Heart left ventricle (tissue), 16 donors: ENCODE data around the gene FLNB. TPM values are rescaled to one million over a fixed set of nuclear protein-coding genes. Genes with fewer than 3 reads are reported as not detected.
A peak's percentile ranks its signal among the peaks of the same experiment; 100 is the strongest.
"Not testable (repeated sequence)": the region's sequence is repeated elsewhere in the genome, so short reads cannot be mapped to it uniquely, and the experiment has no call there.

Experiments used
- ATAC-seq, 4 donors: fragments of 200-7000 bp; cut with Tn5 transposase; one replicate each; pipeline ENCODE4 v1.9.1; 2020 to 2022; ENCODE audit warnings: moderate library complexity in 4 of 4, mild to moderate bottlenecking in 3 of 4, moderate number of reproducible peaks in 1 of 4
- DNase-seq, 5 donors: peaks; one replicate each; pipeline ENCODE4 v3.0.0-alpha.2; 2020
- H3K27ac ChIP-seq, 12 donors: fragments of 200-600 bp; sonication (generic) in 4 of 12; one replicate each; pipeline versions ENCODE4 v1.5.0 to v1.8.0; 2016 to 2022; ENCODE audit warnings: mild to moderate bottlenecking in 2 of 12
- H3K27me3 ChIP-seq, 9 donors: fragments of 200-600 bp; sonication (generic) in 2 of 9; one replicate each; pipeline versions ENCODE4 v1.5.1 to v1.8.0; 2016 to 2022; ENCODE audit warnings: mild to moderate bottlenecking in 3 of 9
- H3K36me3 ChIP-seq, 9 donors: fragments of 200-600 bp; sonication (generic) in 2 of 9; one replicate each; pipeline versions ENCODE4 v1.5.0 to v1.8.0; 2018 to 2022; ENCODE audit warnings: mild to moderate bottlenecking in 2 of 9
- H3K4me1 ChIP-seq, 12 donors: fragments of 200-600 bp; sonication (generic) in 4 of 12; one replicate each; pipeline versions ENCODE4 v1.5.0 to v1.8.0; 2016 to 2022; ENCODE audit warnings: mild to moderate bottlenecking in 3 of 12
- H3K4me3 ChIP-seq, 12 donors: fragments of 200-600 bp; sonication (generic) in 4 of 12; one replicate each; pipeline versions ENCODE4 v1.5.0 to v1.8.0; 2017 to 2022; ENCODE audit warnings: mild to moderate bottlenecking in 9 of 12, moderate library complexity in 4 of 12
- H3K9me3 ChIP-seq, 12 donors: fragments of 200-600 bp; sonication (generic) in 4 of 12; one replicate each; pipeline versions ENCODE4 v1.5.0 to v1.8.0; 2016 to 2022; ENCODE audit warnings: mild to moderate bottlenecking in 1 of 12
- CTCF ChIP-seq, 12 donors: fragments of 200-600 bp; sonication (generic) in 4 of 12; IDR thresholded peaks; one replicate each; pipeline versions ENCODE4 v1.5.0 to v1.8.0; 2018 to 2022; ENCODE audit warnings: antibody characterized with exemption in 12 of 12, mild to moderate bottlenecking in 5 of 12
- POLR2A ChIP-seq, 2 donors: fragments of 450-650 bp; IDR thresholded peaks; one replicate each; pipeline ENCODE4 v1.6.1; 2017; ENCODE audit warnings: antibody characterized with exemption in 2 of 2, mild to moderate bottlenecking in 2 of 2, moderate library complexity in 2 of 2
- WGBS, 4 donors: extraction: QIAGEN DNeasy Blood & Tissue Kit in 2 of 4; methylation state at CpG; one replicate each; pipeline versions ENCODE4 v1.1.5 to v1.1.7; 2013 to 2018; 5-methylcytosine and 5-hydroxymethylcytosine counted together
- intact Hi-C, 10 donors: fragments of 100-400 bp; cut with DNase I; formaldehyde crosslinking; loops; one replicate each; pipeline versions ENCODE4 v1.11.1 to v1.14.2; 2022
- polyA plus RNA-seq, 2 donors: library from polyadenylated mRNA; stranded (reverse); fragments of 200-250 nt; gene quantifications; one replicate each; pipeline ENCODE4 v1.2.3, GENCODE V29; 2013
- total RNA-seq, 9 donors: library from RNA; depleted of rRNA in 2 of 9; stranded (reverse); fragments of >200 nt in 2 of 9; fragmentation: NEBNext Ultra II Directional in 3 of 9; extraction: Animal tissue kit (Norgen Biotek cat#: 25700) in 3 of 9; gene quantifications; one replicate each; pipeline versions ENCODE4 v1.1.0 to v1.2.4, GENCODE V29; 2016 to 2023
- donor health status: ischemic (EF 13 %, LVEDD 7.1; RV severe dilation, severe dysfunction).
- donor health status: healthy with polysubstance abuse.
- donor health status: DM: no; HTN: yes; CAD: no.
- donor health status: DM: no; HTN: no; CAD: no.
- donor health status: ischemic (EF 25% LVEDD 6.9; RV normal size, moderate dysfunction).
- donor health status: ischemic (EF 25% LVEDD 5.7; RV mildly dilated, moderate dysfunction).
- donor health status: healthy.
- donor health status: DM: yes; HTN: yes; CAD: no.
- donor health status: ischemic (EF 35%, LVEDD 5.7; RV mildly dilated, moderate dysfunction).
- donor health status: nonischemic (EF 11% LVEDD 7.7; RV severe dilation, severe dysfunction).
- donor health status: DM: yes; HTN: yes; CAD: no.
- donor health status: PGD.
- donor health status: ischemic (EF 29% LVEDD 5.4; RV normal size, mild dysfunction).
- donor health status: nonischemic (EF 23%, LVEDD 6.1; RV moderate dilation, normal function).

Gene FLNB
- total and polyA plus RNA-seq, 11 donors, result 30.5 to 75.6 (median 40.6) TPM

- ATAC-seq, result peak; percentile 35 to 75 (median 66)
- Histone ChIP-seq H3K27me3 (no peaks in the 10 kb centered on the region), H3K4me3 (no peak overlapping the region), H3K27ac (peak overlapping the region; percentile 14 to 82 (median 65)), H3K4me1 (peaks cover 0 to 68% (median 48%) of the 10 kb centered on the region in 12 donors), H3K9me3 (no peaks in the 10 kb centered on the region), H3K36me3 (peaks cover 0 to 6% (median 0%) of the 10 kb centered on the region in 9 donors)
- TF ChIP-seq CTCF (IDR thresholded peaks at IDR 0.05) (no peak), POLR2A (IDR thresholded peaks at IDR 0.05) (no peak)
- WGBS, 4 donors, result 25 to 48% (median 36%) methylated on average over 8 of the region's 8 CpGs
- intact Hi-C loops, result loop anchor here in 2 of 10 donors (5.0 kb wide), 2 partner anchors 40 to 45 kb away; partner anchors contain the start of gene FLNB (in 1 of the 2)
- DNase-seq, result peak; percentile 65 to 88 (median 83)
Observed at GRCh38 chr3:58052373-58053273, 44.4 kb downstream of the FLNB start.

- peak overlapping the region in 1 of 12 donors; percentile 81 for H3K27ac ChIP-seq
- no peaks in the 10 kb centered on the region for H3K27me3 ChIP-seq
- intact Hi-C loops, result loop anchor here in 2 of 10 donors (5.0 kb wide), 2 partner anchors 42 to 47 kb away; partner anchors contain the start of gene FLNB (in 1 of the 2)
- peaks cover 0 to 6% (median 0%) of the 10 kb centered on the region in 9 donors for H3K36me3 ChIP-seq
- no peaks in the 10 kb centered on the region for H3K9me3 ChIP-seq
- H3K4me1 ChIP-seq, result peaks cover 0 to 67% (median 38%) of the 10 kb centered on the region in 12 donors
- ATAC-seq, result no peak
- no peak for TF ChIP-seq CTCF (IDR thresholded peaks at IDR 0.05)
- TF ChIP-seq POLR2A (IDR thresholded peaks at IDR 0.05), result no peak
- H3K4me3 ChIP-seq, result no peak overlapping the region
- DNase-seq, result no peak
Observed at GRCh38 chr3:58054652-58055051, 46.4 kb downstream of the FLNB start.

GRCh38 chr3:58055314-58055713 lies 47.1 kb downstream of the FLNB start:
- no peak overlapping the region for H3K4me3 ChIP-seq
- WGBS, 4 donors, result 93 to 97% (median 97%) methylated on average over 4 of the region's 4 CpGs
- peaks cover 0 to 6% (median 0%) of the 10 kb centered on the region in 9 donors for H3K36me3 ChIP-seq
- peak overlapping the region in 1 of 12 donors; percentile 81 for H3K27ac ChIP-seq
- no peak for TF ChIP-seq POLR2A (IDR thresholded peaks at IDR 0.05)
- no peak for TF ChIP-seq CTCF (IDR thresholded peaks at IDR 0.05)
- H3K4me1 ChIP-seq, result peaks cover 0 to 66% (median 41%) of the 10 kb centered on the region in 12 donors
- H3K27me3 ChIP-seq, result no peaks in the 10 kb centered on the region
- intact Hi-C loops, result no loop called here
- DNase-seq (no peak), ATAC-seq (no peak)
- no peaks in the 10 kb centered on the region for H3K9me3 ChIP-seq

GRCh38 chr3:58055891-58056290 lies 47.7 kb downstream of the FLNB start:
- H3K4me1 ChIP-seq, result peaks cover 0 to 67% (median 41%) of the 10 kb centered on the region in 12 donors
- not testable (repeated sequence) for H3K27ac ChIP-seq

More at GRCh38 chr3:58055891-58056290, 47.7 kb downstream of the FLNB start:
- H3K9me3 ChIP-seq, intact Hi-C loops, DNase-seq, ATAC-seq, H3K36me3 ChIP-seq, H3K27me3 ChIP-seq, H3K4me3 ChIP-seq: not testable (repeated sequence)
- WGBS, 4 donors, result 96 to 99% (median 97%) methylated on average over 5 of the region's 5 CpGs
